Measurements from ENCODE around the gene SLC35A3. TPM values are rescaled to one million over a fixed set of nuclear protein-coding genes. Genes with fewer than 3 reads are reported as not detected.

SLC35A3 gene
- total RNA-seq, 1 experiment from 2014 or later = 21.6 TPM

DNA sequence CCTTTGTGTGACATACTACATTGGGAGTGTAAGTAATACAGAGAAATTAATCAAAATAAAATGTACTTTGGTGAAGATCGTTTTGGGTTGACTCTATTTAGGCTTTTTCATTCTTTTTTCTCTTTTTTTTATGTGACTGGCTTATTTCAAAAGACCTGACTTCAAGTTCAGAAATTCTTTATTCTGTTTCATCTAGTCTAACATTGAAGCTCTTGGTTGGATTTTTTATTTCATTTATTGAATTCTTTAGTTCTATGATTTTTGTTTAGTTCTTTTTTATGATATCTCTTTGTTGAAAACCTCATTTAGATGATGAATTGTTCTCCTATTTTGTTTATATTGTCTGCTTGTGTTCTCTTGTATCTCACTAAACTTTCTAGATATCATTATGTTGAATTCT lies 35.6 kb downstream of the SLC35A3 start:
- Histone ChIP-seq H3K4me1 (ENCODE audit: control insufficient read depth in 1 of 2, insufficient read depth in 2 of 2, low read length in 2 of 2) (no peaks in the 10 kb centered on the region), H3K27me3 (ENCODE audit: insufficient read depth, low read length) (no peaks in the 10 kb centered on the region), H2AFZ (ENCODE audit: low read depth, low read length, poor library complexity, severe bottlenecking) (no peak overlapping the region), H3K4me3 (replicated peaks in 1 of 2; ENCODE audit: low read depth in 1 of 2, low read length in 2 of 2) (no peak overlapping the region), H4K20me1 (ENCODE audit: insufficient read depth) (no peaks in the 10 kb centered on the region), H3K79me2 (ENCODE audit: insufficient read depth, low read length) (peaks cover 44% of the 10 kb centered on the region), H3K9me3 (ENCODE audit: control insufficient read depth in 1 of 2, insufficient read depth in 1 of 2, low read depth in 1 of 2, low read length in 2 of 2) (no peaks in the 10 kb centered on the region), H3K9ac (ENCODE audit: low read length) (no peak overlapping the region), H3K27ac (ENCODE audit: low read depth, low read length) (no peak overlapping the region), H3K36me3 (ENCODE audit: control insufficient read depth in 1 of 2, insufficient read depth in 2 of 2, low read length in 2 of 2) (no peaks in the 10 kb centered on the region), H3K4me2 (ENCODE audit: low read length) (no peak overlapping the region), H3K9me2 (ENCODE audit: insufficient read depth) (no peaks in the 10 kb centered on the region)
- DNase-seq (ENCODE audit: low read depth, low spot score) (no peak), ATAC-seq (no peak)
- intact Hi-C loops (cut with micrococcal nuclease) = no loop called here
- ChIA-PET CTCF (no interaction called here), POLR2A (no interaction called here), RAD21 (ENCODE audit: low non-redundant PET in 1 of 2, low total read pairs in 2 of 2, uncharacterized antibody in 2 of 2, unreplicated experiment in 2 of 2) (no interaction called here)
- no TSS peak for BruUV-seq (replicated peaks)
- TF ChIP-seq JUND (IDR thresholded peaks at IDR 0.05) = no peak
- no peak for TF ChIP-seq TCF7L2 (IDR thresholded peaks at IDR 0.05; ENCODE audit: borderline replicate concordance, extremely low read depth, insufficient read depth, insufficient read length)
- no peak for TF ChIP-seq YY1 (IDR thresholded peaks at IDR 0.05; ENCODE audit: extremely low read depth, insufficient replicate concordance, low read depth, low read length)
- TF ChIP-seq CEBPB (IDR thresholded peaks at IDR 0.05; ENCODE audit: low read depth) = no peak
- TF ChIP-seq EZH2 (IDR thresholded peaks at IDR 0.05) = no peak
- TF ChIP-seq EGR1 (IDR thresholded peaks at IDR 0.05; ENCODE audit: low read depth) = no peak
- no peak for TF ChIP-seq FOSL1 (IDR thresholded peaks at IDR 0.05; ENCODE audit: low read depth)
- no peak for TF ChIP-seq POLR2A (IDR thresholded peaks at IDR 0.05; ENCODE audit: borderline replicate concordance, extremely low read depth, insufficient read depth, insufficient read length)
- TF ChIP-seq CBX3 (IDR thresholded peaks at IDR 0.05; ENCODE audit: low read depth) = no peak
- TF ChIP-seq, protein P1, sequence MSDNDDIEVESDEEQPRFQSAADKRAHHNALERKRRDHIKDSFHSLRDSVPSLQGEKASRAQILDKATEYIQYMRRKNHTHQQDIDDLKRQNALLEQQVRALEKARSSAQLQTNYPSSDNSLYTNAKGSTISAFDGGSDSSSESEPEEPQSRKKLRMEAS (IDR thresholded peaks at IDR 0.05) = no peak
- TF ChIP-seq SIN3A (IDR thresholded peaks at IDR 0.05; ENCODE audit: low read depth) = no peak
- TF ChIP-seq SP1 (IDR thresholded peaks at IDR 0.05; ENCODE audit: low read depth) = no peak
- no peak for TF ChIP-seq ZFX (IDR thresholded peaks at IDR 0.05)
- TF ChIP-seq, protein P2, sequence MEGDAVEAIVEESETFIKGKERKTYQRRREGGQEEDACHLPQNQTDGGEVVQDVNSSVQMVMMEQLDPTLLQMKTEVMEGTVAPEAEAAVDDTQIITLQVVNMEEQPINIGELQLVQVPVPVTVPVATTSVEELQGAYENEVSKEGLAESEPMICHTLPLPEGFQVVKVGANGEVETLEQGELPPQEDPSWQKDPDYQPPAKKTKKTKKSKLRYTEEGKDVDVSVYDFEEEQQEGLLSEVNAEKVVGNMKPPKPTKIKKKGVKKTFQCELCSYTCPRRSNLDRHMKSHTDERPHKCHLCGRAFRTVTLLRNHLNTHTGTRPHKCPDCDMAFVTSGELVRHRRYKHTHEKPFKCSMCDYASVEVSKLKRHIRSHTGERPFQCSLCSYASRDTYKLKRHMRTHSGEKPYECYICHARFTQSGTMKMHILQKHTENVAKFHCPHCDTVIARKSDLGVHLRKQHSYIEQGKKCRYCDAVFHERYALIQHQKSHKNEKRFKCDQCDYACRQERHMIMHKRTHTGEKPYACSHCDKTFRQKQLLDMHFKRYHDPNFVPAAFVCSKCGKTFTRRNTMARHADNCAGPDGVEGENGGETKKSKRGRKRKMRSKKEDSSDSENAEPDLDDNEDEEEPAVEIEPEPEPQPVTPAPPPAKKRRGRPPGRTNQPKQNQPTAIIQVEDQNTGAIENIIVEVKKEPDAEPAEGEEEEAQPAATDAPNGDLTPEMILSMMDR (IDR thresholded peaks at IDR 0.05 in 2 of 3, conservative IDR thresholded peaks at IDR 0.05 in 1 of 3; ENCODE audit: borderline replicate concordance in 1 of 3, insufficient read depth in 1 of 3, low read depth in 2 of 3, low read length in 2 of 3) = no peak
- no peak for TF ChIP-seq SRF (IDR thresholded peaks at IDR 0.05; ENCODE audit: low read depth)
